Gastrocnemius medialis (tissue), 4 donors: ENCODE results near the gene ADRM1. TPM values are rescaled to one million over a fixed set of nuclear protein-coding genes. Genes with fewer than 3 reads are reported as not detected.

ENCODE experiments used
- ATAC-seq, 2 donors: fragments of 150-250 bp; one replicate each; pipeline ENCODE4 v1.9.1; 2016
- DNase-seq, 2 donors: peaks; one replicate each; pipeline ENCODE4 v3.0.0-alpha.2; 2019
- H3K27ac ChIP-seq, 4 donors: fragments of 200-600 bp; sonication (generic); 1 replicate in 1 of 4; 2 replicates in 3 of 4; pipeline ENCODE4 v1.5.1; 2016 to 2018; ENCODE audit warnings: mild to moderate bottlenecking in 2 of 4, moderate library complexity in 1 of 4
- H3K27me3 ChIP-seq, 3 donors: fragments of 200-600 bp; sonication (generic) in 2 of 3; 1 replicate in 1 of 3; 2 replicates in 2 of 3; pipeline versions ENCODE4 v1.5.1 to v1.6.0; 2016 to 2019; ENCODE audit warnings: mild to moderate bottlenecking in 1 of 3, moderate library complexity in 1 of 3
- H3K36me3 ChIP-seq, 2 donors: fragments of 200-600 bp; sonication (generic) in 1 of 2; one replicate each; pipeline ENCODE4 v1.5.1; 2017 to 2018
- H3K4me1 ChIP-seq, 2 donors: fragments of 200-600 bp; sonication (generic) in 1 of 2; one replicate each; pipeline ENCODE4 v1.5.1; 2016 to 2017; ENCODE audit warnings: mild to moderate bottlenecking in 2 of 2
- H3K4me3 ChIP-seq, 4 donors: fragments of 200-600 bp; sonication (generic) in 3 of 4; 1 replicate in 1 of 4; 2 replicates in 3 of 4; pipeline ENCODE4 v1.5.1; 2016 to 2019; ENCODE audit warnings: mild to moderate bottlenecking in 2 of 4
- H3K9me3 ChIP-seq, 3 donors: fragments of 200-600 bp; sonication (generic) in 2 of 3; 1 replicate in 1 of 3; 2 replicates in 2 of 3; pipeline ENCODE4 v1.5.1; 2016 to 2019
- POLR2A ChIP-seq, 2 donors: fragments of 450-650 bp; IDR thresholded peaks; one replicate each; pipeline ENCODE4 v1.6.1; 2017; ENCODE audit warnings: antibody characterized with exemption in 2 of 2, mild to moderate bottlenecking in 2 of 2, moderate library complexity in 2 of 2
- in situ Hi-C, 4 donors: fragments of 200-750 bp; cut with MboI; loops; one replicate each; pipeline versions ENCODE4 v1.15.0 to v1.8.0; 2017; ENCODE audit warnings: low sequenced_read_pairs in 4 of 4
- intact Hi-C: fragments of 100-400 bp; cut with DNase I; formaldehyde crosslinking; loops from one replicate; pipeline ENCODE4 v1.15.1; 2023; ENCODE audit warnings: low total_unique reads
- total RNA-seq, 4 donors: library from RNA; depleted of rRNA; stranded (reverse); fragments of >200 nt; gene quantifications; one replicate each; pipeline versions ENCODE4 v1.1.0 to v1.2.3, GENCODE V29; 2016
- TF ChIP-seq, protein P1 (sequence below), 5 experiments: fragments of 450-650 bp in 3 of 5; fragments of 200-600 bp in 2 of 5; sonication (generic) in 2 of 5; IDR thresholded peaks in 4 of 5; conservative IDR thresholded peaks in 1 of 5; 1 replicate in 4 of 5; 2 replicates in 1 of 5; pipeline ENCODE4 v1.5.1; 2016 to 2019; ENCODE audit warnings: antibody characterized with exemption in 5 of 5, mild to moderate bottlenecking in 3 of 5, moderate library complexity in 3 of 5

The ADRM1 gene
- total RNA-seq, 4 donors from 2014 or later, result 389 to 644 (median 611) TPM

DNA sequence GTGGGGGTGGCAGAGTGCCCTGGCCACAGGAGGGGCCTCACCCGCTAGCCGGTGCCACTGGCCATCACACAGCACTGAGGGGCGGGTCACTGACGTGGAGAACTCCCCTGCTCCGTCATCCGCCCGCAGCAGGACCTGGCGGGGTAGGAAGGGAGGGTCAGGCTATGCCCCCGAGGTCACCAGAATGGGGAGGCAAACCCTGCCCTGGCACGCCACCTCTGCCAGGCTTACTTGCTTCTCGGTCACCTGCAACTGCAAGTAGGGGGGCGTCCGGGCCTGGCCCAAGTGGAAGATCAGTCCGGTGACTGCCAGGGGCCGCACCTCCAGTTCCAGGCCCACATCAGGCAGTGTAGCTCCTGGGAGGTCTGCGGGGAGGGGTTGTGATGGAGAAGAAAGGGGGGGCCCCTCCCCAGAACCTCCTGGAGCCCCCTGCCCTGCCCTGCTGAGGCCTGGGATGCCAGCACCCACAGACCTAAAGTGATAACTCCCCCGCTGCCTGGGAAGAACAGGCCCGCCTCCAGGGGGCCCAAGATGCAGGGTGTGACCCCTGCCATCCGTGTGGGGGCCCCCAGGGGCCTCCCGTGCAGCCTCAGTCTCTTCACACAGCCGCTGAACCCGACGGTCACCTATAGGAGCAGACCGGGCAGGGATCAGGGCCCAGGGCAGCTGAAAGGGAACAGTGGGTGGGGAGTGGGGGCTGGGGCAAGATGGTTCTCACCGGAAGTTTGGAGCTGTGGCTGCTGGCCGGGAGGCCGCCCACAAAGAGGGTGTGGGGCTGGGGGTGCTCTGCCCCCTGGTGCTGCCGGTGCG lies 7.4 kb downstream of the ADRM1 start:
- Histone ChIP-seq H3K4me1 (peaks cover 16 to 35% of the 10 kb centered on the region in 2 donors), H3K9me3 (no peaks in the 10 kb centered on the region), H3K36me3 (peaks cover 0 to 58% of the 10 kb centered on the region in 2 donors), H3K27ac (no peak overlapping the region), H3K27me3 (no peaks in the 10 kb centered on the region), H3K4me3 (no peak overlapping the region)
- TF ChIP-seq, protein P1, sequence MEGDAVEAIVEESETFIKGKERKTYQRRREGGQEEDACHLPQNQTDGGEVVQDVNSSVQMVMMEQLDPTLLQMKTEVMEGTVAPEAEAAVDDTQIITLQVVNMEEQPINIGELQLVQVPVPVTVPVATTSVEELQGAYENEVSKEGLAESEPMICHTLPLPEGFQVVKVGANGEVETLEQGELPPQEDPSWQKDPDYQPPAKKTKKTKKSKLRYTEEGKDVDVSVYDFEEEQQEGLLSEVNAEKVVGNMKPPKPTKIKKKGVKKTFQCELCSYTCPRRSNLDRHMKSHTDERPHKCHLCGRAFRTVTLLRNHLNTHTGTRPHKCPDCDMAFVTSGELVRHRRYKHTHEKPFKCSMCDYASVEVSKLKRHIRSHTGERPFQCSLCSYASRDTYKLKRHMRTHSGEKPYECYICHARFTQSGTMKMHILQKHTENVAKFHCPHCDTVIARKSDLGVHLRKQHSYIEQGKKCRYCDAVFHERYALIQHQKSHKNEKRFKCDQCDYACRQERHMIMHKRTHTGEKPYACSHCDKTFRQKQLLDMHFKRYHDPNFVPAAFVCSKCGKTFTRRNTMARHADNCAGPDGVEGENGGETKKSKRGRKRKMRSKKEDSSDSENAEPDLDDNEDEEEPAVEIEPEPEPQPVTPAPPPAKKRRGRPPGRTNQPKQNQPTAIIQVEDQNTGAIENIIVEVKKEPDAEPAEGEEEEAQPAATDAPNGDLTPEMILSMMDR (IDR thresholded peaks at IDR 0.05 in 4 of 5, conservative IDR thresholded peaks at IDR 0.05 in 1 of 5), result no peak
- no peak for TF ChIP-seq POLR2A (IDR thresholded peaks at IDR 0.05)
- ATAC-seq (no peak), DNase-seq (no peak)
- intact Hi-C loops (loop anchor here (10.0 kb wide), 1 partner anchor 495 kb away; the partner anchor contains the start of gene OGFR), in situ Hi-C loops (loop anchor here in 1 of 4 donors (10.0 kb wide), 1 partner anchor 75 kb away; the partner anchor contains the start of gene RPS21)

DNA sequence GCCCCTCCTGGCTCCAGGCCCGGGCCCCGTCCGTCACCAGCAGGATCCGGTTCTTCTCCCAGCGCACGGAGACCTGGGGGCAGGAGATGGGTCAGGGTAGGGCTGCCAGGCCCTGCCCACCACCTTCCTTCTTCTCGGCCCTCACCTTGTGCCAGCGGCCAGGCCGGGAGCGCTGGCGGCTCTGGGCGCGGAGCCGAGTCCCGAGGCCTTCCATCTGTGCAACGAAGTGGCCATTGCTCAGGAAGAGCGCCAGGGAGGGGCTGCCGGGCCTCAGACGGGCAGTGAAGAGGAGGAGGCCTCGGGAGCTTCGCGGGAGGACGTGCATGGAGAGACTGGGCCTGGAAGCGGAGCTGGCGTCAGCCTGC lies 7.9 kb downstream of the ADRM1 start:
- TF ChIP-seq, protein P1 (IDR thresholded peaks at IDR 0.05 in 4 of 5, conservative IDR thresholded peaks at IDR 0.05 in 1 of 5), result no peak
- no peak for TF ChIP-seq POLR2A (IDR thresholded peaks at IDR 0.05)
- Histone ChIP-seq H3K4me3 (no peak overlapping the region), H3K36me3 (peaks cover 0 to 52% of the 10 kb centered on the region in 2 donors), H3K4me1 (peaks cover 10 to 29% of the 10 kb centered on the region in 2 donors), H3K27me3 (no peaks in the 10 kb centered on the region), H3K27ac (no peak overlapping the region), H3K9me3 (no peaks in the 10 kb centered on the region)
- DNase-seq (no peak), ATAC-seq (no peak)
- in situ Hi-C loops, result no loop called here
- intact Hi-C loops, result no loop called here

DNA sequence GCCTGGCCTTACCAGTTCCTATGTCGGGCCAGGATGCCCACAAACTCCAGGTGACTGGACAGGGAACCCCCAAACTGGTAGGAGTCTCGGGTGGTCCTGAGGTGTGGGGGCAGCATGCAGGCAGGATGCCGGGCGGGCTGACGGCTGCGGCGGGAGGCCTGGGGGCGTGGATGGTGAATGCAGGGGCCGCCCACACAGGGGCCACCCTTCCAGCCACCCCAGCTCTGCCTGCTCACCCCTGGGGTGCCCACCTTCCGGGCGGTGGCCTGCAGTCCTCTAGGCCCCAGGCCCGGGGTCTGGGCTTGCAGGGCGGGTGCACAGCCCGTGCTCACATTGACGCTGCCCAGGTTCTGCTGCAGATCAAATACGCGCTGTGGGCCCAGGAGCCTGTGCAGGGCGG lies 8.4 kb downstream of the ADRM1 start:
- no peak for ATAC-seq
- H3K27ac ChIP-seq, result no peak overlapping the region
- no peak for TF ChIP-seq POLR2A (IDR thresholded peaks at IDR 0.05)
- TF ChIP-seq, protein P1 (IDR thresholded peaks at IDR 0.05 in 4 of 5, conservative IDR thresholded peaks at IDR 0.05 in 1 of 5), result no peak
- peaks cover 0 to 50% of the 10 kb centered on the region in 2 donors for H3K36me3 ChIP-seq
- H3K27me3 ChIP-seq, result no peaks in the 10 kb centered on the region
- H3K4me1 ChIP-seq, result peaks cover 8 to 25% of the 10 kb centered on the region in 2 donors
- in situ Hi-C loops (no loop called here), intact Hi-C loops (no loop called here)
- no peak overlapping the region for H3K4me3 ChIP-seq
- DNase-seq, result no peak
- no peaks in the 10 kb centered on the region for H3K9me3 ChIP-seq

DNA sequence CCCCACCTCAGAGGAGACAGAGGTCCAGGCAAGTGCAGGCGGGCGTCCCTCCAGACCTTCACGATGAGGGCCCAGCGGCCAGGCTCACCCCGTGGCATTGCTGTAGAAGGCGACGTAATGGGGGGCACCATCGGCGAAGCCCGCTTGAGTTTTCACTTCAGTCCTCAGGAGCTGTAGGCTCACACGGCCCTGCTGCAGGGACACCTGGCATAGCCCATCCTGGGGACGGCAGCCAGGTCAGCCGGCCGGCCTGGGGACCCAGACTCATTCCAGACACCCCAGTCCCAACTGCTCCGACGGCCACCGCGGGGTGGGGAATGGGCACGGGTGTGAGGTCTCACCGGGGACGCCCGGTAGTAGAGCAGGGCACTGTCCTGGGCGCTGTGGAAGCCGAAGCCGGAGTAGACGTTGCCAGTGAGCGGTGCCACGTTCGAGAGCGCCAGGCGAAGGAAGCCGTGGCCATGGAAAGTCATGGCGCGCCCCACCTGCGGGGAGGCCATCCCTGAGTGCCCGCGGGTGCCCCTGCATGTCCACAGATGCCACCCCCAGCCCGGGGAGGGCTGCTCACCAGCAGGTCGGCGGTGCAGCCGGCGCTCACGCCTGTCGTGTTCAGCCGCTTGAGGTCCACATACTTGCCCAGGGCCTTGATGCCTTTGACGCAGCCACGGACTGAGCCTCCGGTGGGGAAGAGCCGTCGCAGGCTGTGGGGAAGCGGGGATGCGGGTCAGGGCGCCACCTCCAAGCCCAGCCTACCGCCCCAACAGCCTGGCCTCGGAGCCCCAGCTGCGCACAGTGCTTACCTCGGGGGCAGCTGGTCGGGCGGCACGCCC lies 9.2 kb downstream of the ADRM1 start:
- intact Hi-C loops (no loop called here), in situ Hi-C loops (no loop called here)

More for the DNA sequence above, 9.2 kb downstream of the ADRM1 start:
- H3K27me3 ChIP-seq, result no peaks in the 10 kb centered on the region
- H3K4me1 ChIP-seq, result peaks cover 8 to 19% of the 10 kb centered on the region in 2 donors
- no peak overlapping the region for H3K27ac ChIP-seq
- H3K9me3 ChIP-seq, result no peaks in the 10 kb centered on the region
- no peak overlapping the region for H3K4me3 ChIP-seq
- DNase-seq (no peak), ATAC-seq (no peak)
- TF ChIP-seq, protein P1 (IDR thresholded peaks at IDR 0.05 in 4 of 5, conservative IDR thresholded peaks at IDR 0.05 in 1 of 5), result no peak
- no peak for TF ChIP-seq POLR2A (IDR thresholded peaks at IDR 0.05)
- peaks cover 0 to 49% of the 10 kb centered on the region in 2 donors for H3K36me3 ChIP-seq
